Measurements from ENCODE around the gene PILRB.

PILRB gene

DNA sequence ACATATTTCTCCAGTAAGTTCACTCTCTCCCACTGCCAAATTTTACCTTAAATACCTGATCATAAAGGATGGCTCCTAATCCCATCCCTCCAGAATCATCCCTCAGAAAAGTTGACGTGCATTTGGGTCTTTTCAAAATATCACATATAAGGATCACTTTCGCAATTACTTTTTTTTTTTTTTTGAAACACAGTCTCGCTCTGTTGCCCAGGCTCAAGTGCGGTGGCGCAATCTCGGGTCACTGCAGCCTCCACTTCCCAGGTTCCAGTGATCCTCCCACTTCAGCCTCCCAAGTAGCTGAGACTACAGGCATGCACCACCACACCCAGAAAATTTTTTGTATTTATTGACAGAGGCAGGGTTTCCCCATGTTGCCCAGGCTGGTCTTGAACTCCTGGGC lies 53.2 kb downstream of the PILRB start:
- no peak for DNase-seq

DNA sequence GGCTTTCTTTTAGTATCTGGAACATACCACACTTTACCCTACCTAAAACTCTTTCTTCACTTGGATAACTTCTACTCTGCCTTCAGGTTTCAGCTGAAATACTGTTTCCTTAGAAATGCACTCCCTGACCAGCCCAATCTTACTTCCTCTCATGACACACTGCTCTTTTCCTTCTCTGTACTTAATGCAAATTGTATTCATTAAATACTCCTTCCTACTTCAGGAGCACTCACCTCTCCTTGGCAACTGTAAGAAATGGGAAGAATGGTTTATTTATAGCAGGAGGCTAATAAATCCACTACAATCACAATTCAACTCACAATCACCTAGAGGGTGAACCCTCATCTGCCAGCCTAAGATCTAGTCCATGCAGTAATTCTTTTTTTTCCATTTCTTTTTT lies 55.4 kb downstream of the PILRB start:
- DNase-seq = no peak

DNA sequence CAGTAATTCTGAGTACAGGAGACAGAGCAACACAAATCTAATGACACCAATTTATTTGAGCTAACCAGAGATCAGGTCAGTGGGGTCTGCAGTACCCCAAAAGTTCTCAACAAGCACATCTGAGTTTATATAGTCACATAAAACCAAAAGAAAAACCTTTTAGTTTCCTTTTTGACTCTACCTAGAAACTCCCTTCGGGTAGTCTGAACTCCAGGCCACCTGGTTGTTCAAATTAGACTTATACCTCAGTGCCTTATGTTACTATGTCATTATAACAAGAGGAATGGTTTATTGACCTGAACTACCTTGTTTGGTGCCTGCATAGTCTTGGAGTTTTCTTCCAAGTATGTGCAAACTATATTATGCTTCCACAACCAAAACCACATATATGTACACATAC lies 56.0 kb downstream of the PILRB start:
- DNase-seq = no peak

DNA sequence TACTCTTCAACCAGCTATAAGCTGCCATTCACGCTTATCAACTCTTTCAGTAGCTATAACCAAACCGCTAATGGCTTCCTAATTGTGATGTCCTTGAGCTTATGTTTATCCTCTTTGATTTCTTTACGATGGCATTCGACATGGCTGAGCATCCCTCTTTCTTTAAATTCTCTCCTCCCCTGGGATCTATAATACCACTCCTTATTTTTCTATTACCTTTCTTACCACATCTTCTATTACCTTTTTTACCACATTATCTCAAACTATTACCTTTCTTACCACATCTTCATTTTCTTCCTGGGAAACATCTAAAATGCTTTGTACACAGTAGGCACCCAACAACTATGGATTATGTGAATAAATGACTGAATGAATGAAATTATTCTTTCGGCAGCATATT lies 57.5 kb downstream of the PILRB start:
- DNase-seq = no peak

Measured in central memory CD4-positive, alpha-beta T cell (primary cell).